LoVo (cell line): Measurements from ENCODE around the gene PHF14.
"Not testable (repeated sequence)": the region's sequence is repeated elsewhere in the genome, so short reads cannot be mapped to it uniquely, and the experiment has no call there.

Experiments
- DNase-seq: peaks from one replicate; pipeline ENCODE4 v3.0.0-alpha.2; 2016; ENCODE audit warnings: low spot score

PHF14 gene

DNA sequence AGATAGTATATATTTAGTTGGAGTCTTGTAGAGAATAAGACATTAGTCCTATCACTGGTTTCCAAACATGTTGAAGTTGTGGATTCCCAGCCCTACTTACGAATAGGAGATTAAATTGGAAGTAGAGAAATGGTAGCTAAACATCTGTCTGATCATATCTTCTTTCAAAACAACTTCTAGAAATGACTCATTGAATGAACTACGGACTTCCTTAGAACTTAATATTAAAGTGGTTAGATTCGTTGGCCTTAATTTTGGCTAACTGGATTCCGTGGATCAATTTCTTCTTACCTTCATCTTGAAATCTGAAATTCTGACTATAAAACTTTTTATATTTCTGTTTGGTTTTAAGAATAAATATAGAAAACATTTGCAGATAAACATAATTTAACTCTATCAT lies 3.4 kb downstream of the PHF14 start:
- no peak for DNase-seq

DNA sequence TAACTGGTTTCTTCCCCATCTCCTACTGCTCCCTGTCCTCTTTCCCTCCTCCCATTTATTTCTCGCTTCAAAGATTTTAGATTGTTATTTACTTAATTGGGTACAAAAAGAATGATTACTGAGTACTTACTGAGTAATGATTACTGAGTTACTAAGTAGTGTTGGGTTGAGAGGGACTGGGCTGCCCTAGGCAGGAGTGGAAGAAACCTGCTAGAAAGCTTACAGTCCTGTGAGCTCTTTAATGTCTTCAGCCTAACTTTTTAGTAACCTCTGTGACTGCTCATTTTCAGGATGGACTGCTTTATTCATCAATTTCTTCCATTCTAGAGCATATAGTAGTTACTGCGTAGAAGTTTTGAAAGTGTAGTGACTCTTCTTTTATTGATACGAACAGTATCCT lies 7.6 kb downstream of the PHF14 start:
- no peak for DNase-seq

DNA sequence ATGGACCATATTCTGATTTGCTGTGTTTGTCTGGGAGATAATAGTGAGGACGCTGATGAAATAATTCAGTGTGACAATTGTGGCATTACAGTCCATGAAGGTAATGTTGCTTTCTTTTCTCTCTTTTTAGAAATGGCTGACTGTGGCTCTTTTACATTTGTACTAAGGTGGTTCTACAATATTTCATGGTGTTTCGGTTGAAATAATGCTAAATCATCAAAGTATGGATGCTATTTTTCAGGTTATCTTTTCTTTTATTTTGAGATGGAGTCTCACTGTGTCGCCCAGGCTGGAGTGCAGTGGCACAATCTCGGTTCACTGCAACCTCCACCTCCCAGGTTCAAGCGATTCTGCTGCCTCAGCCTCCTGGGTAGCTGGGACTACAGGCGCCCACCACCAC lies 17.1 kb downstream of the PHF14 start:
- DNase-seq: not testable (repeated sequence)

DNA sequence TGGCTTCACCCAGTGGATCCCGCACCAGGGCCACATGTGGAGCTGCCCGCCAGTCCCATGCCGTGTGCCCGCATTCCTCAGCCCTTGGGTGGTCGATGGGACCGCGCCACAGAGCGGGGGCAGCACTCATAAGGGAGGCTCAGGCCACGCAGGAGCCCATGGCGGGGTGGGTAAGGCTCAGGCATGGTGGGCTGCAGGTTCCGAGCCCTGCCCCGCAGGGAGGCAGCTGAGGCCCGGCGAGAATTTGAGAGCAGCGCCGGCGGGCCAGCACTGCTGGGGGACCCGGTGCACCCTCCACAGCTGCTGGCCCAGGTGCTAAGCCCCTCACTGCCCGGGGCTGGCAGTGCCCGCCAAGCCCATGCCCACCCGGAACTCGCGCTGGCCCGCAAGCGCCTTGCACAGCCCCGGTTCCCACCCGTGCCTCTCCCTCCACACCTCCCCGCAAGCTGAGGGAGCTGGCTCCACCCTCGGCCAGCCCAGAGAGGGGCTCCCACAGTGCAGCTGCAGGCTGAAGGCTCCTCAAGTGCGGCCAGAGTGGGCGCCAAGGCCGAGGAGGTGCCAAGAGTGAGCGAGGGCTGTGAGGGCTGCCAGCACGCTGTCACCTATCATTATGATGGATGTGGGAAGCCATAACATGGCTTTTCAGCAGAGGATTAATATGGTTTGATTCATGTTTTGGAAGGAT lies 22.0 kb downstream of the PHF14 start:
- DNase-seq: not testable (repeated sequence)

DNA sequence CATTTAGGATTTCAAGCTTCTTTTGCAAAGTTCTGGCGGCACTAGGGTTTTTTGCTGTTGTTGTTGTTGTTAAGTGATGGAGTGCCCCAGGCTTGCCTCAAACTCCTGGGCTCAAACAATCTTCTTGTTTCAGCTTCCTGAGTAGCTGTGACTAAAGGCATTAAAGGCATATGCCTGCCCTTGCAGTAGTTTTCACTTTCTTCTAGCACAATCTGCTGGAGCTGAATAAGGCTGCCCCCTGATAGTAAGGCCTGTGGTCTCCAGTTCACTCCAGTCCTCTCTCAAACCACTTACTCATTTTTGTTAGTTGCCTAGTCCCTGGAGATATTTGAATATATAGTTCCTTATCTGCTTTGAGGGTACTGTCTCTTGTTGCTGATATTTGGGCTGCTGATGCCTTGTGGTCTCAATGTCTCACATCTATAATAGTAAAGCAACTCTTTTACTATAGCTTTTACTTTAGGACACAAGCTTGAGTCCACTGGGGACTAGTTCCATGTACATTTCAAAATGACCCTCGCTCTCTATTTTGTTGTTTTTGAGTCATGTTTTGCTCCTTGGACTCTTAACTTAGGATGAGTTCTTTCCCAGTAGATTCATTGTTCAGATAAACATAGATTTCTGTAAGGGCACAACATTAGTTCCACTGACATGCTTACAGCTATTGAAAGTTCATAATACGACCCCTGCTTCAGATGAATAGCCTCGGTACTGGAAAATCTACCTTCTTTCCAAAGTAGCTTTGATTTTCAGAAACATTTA lies 25.5 kb downstream of the PHF14 start:
- DNase-seq: no peak

DNA sequence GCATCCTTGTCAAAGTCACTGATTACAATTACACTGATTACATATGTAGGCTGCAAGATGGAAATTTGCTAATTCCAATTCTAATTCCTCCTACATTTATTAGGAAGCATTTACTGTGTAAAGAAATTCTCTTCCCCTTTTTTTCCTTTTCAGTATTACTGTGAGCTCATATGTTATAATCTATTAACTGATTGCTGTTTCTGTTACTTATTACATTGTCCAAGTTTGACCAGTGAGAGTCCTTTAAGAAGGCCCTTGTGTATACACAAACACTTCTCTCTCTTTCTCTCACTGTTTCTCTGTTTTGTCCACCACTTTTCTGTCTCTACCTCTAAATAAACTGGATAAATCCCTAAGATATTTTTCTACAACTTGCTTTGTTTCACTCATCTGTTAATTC lies 31.5 kb downstream of the PHF14 start:
- no peak for DNase-seq

DNA sequence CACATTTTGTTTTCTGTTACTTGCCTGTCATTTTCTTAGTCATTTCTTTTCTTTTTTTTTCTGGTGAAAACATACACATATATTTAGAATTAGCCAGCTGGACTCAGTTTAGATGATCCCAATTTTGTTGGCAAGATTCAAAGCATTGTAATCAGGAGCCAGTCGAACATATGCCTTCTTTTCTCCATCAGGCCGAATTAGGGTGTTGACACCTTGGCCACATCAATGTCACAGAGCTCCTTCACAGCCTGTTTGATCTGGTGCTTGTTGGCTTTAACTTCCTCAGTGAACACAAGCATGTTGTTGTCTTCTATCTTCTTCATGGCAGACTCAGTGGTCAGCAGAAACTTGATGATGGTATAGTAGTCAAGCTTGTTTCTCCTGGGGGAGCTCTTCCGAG lies 32.6 kb downstream of the PHF14 start:
- no peak for DNase-seq

DNA sequence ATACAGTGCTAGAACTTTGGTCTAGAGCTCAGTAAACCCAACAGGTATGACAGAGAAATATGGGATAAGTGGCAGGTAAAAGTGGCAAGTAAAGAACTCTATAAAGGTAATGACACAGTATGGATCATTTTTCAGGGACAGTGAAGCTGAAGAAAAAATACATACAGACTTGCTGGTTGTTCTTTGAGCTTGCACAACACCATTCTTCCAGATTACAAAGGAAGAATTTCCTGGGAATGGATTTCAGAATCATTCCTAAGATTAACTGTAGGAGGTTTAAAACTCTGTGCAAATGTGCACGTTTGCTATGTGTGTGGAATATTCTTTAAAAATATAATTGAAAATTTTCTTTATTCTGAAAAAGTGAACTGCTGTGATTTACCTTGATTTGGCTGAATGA lies 36.0 kb downstream of the PHF14 start:
- no peak for DNase-seq

DNA sequence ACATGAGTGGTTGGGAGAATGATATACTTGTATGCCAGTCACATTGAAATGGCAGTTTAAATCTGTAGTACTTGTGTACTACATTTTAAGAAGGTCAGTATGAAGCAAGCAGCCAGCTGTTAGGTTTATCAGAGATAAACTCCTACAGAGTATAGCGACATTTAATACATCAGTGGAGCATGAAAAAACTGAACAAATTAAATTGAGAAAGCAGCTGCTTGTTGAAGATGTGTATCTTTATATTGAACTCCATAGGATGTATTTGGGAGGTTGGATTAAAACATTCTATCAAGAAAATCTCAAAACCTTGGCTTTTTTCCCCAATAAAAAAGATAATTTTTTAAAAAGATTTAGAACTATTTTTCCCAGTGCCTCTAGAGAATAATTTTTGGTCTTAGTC lies 47.8 kb downstream of the PHF14 start:
- DNase-seq: no peak

DNA sequence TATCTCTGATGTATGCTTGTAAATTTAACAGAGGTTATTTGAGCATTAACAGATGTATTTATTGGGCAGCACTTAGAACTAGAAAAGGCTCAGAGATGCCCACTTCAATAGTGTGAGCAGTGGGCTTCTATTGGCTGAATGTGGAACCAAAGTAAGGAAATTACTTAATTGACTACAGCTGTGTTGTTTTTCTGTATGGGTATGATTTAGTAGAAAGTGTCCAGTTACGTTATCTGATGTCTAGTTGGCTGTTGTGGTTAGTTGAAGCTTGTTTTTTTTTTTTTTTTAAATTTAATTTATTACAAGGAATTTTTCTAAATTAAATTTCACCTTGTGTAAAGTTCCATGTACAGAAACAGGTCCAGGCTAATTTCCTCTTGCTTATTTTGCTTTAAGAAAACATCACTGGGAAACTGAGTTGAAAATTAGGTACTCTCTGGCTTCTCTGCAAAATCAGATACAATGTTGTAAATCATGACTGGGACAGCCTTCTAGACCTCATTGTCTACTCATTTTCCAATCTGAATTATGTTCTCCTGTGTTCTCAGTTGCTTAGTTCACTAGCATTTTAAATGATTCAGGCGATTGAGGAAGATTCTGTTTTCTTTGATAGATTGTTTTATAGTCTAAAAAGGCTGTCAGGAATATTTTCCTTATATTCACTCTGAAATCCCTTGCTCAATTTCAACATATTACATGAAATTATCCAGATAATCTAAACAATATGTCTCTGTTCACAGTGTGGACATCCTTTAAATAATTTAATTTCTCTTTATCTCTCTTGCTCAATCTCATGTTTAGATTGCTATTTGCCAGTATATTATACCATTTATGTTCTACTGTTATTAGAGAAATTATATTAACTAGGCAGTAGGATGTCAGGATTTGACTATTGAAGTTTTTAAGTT lies 53.0 kb downstream of the PHF14 start:
- DNase-seq: no peak

DNA sequence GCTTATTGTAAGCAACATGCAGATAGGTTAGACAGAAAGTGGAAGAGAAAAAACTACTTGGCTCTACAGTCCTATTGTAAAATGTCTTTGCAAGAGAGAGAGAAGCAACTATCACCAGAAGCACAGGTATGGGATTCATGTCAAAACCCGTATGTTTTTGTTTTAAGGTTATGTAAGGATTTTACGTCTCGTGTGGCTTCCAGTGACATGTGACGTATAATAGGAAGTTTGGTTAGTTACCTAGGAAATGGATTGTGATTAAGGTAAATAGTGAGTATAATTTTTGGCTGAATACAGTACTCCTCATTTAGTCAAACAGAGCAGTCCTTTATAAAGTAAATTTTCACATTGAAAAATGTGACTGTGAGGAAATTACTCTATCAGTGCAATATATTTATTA lies 62.0 kb downstream of the PHF14 start:
- DNase-seq: no peak

DNA sequence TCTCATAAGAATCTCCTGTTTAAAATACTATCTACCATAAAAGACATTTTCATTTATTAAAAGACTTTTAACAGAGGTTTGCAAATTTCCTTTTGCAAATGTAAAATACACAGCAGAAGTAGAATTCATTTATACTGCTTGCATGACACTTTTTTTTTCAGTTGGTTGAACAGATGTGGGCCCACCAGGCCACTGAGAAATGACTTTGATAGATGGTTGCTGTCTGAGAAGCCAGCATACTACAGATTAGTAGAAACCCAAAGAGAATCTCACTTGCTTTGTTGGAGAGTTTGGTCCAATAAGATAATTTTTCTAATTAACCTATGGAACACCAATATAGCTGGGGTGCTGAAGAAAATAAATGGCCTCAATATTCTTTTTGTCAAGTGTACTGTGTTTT lies 66.3 kb downstream of the PHF14 start:
- DNase-seq: no peak

DNA sequence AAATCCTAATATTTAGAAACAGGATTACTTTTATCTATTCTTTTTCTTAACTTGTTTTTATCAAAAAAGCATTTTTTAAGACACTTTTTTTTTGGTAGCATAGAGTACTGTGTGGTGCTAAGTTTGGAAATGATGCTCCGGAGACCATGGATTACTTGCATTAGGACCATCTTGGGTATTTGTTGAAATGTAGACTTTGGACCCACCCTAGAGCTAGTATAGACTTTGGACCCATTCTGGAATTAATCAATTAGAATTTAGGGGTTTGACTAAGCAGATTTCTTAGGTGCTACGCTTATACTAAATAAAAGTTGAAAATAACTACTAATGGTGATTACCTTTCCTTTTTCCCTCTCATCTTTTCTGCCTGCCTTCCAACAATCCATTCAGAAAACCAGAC lies 80.4 kb downstream of the PHF14 start:
- DNase-seq: no peak

DNA sequence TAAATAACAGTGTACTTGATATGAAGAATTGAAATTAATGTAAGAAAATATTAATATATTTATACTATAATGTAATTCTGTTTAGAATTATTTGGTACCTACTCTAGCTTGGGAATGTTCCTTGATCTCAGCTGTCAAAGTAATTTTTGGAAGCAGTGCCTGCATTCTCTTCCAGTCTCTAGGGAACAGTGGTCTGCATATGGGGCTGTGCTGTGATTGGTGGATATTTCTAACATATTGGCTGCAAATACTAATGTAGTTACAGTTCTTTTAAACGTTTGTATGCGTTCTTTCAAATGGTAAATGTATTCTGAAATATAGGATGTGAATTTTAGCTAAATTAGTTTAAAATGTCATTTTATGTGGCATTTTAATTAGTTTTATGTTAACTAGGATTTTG lies 87.2 kb downstream of the PHF14 start:
- DNase-seq: no peak

DNA sequence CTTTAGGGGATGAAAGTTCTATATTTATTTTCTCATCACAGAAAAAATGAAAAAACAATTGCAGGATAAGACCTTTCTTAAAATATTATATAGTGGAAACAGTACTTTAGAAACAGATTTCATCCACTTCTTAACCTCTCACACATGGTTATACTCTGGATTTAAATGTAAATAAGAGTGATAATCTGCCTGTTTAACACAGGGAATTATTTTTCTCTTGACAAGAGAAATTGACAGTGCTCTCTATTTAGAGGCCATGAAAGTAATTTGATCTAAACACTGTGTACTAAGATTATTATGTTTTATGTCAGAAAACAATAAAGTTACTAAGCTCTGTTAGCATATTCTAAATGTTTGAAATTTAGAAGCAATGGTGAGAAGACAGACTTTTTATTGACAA lies 88.4 kb downstream of the PHF14 start:
- DNase-seq: no peak

DNA sequence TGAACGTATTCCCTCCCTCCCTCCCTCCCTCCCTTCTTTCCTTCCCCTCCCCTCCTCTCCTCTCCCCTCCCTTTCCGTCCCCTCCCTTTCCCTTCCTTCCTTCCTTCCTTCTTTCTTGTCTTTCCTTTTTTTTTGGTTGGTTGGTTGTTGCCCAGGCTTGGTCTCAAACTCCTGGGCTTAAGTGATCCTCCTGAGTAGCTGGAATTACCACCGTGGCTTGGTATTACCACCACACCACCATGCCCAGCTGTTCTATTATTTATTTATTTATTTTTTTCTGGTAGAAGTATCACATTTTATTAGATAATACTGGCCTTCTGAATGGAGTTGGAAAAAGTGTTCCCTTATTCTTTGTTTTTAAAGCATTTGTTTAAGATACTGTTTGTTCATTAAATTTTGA lies 95.9 kb downstream of the PHF14 start:
- DNase-seq: no peak

DNA sequence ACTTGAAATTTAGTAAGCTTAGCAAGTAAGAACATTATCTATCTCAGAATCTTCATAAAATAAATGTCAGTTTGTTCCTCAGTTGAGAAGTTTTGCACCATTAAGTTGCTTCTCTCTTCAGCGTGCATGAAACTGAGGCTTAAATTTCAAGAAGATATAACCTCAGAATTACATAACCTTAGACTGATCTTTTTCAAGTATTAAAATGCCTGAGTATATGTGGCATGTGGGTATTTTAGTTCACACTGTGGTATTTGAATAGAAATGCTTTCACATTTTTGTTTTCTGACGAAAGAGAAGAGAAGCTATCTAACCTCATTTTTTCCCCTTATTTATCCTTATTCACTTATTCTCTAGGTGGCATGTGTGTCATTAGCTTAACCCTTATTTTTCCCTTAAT lies 104.1 kb downstream of the PHF14 start:
- DNase-seq: no peak

DNA sequence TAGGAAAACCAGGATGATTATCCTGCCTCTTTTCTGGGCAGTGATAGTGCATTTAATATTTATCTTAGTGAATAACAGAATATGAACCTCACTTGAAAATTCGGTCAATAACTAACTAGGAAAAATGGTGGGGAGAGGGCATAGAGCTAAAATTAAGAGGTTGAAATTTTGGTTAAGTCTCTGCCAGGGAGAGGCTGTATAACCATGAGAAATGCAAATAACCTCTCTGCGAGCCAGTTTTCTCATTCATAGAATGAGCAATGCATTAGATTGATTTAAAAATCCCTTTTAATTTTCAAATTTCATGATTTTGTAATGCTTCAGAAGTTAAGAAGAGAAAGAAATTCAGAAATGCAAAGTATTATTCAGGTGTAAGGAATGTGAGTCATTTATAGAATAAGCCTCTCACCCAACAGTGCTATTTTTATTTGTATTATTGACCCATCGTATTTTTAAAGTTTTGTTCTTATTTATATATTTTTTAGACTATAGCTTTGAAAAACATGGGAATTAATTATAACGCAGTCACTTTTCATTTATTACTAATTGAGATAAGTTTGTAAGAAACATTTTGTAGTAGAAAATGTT lies 104.7 kb downstream of the PHF14 start:
- no peak for DNase-seq

DNA sequence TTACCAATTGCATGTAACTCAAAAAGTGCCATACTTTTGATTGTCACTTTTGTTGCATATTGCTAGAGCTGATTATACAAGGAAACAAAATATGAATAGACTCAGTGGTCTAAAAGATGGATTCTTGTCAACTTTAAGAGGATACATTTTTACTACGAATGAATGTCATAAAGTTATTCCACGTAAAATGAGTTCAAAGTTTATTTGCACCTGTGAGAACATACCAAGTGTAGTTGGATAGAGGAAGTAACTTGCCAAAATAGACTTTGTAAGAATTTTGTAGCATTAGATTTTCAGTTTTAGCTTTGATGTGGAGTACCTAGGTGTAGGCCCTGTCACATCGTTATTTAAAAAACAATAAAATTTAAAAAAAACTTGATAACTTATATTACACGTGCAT lies 106.2 kb downstream of the PHF14 start:
- DNase-seq: no peak

DNA sequence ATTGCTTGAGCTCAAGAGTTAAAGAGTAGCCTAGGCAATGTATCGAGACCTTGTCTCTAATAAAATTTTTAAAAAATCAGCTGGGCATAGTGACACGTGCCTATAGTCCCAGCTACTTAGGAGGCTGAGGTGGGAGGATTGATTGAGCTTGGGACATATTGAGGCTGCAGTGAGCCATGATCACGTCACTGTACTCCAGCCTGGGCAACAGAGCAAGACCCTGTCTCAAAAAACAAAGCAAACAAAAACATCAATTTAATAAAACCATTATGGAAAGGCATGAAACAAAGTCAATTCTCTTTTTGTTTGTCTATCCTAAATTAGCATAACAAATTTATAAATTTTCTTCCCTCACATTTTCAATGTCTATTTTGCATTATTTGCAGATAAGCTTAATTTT lies 108.4 kb downstream of the PHF14 start:
- no peak for DNase-seq

DNA sequence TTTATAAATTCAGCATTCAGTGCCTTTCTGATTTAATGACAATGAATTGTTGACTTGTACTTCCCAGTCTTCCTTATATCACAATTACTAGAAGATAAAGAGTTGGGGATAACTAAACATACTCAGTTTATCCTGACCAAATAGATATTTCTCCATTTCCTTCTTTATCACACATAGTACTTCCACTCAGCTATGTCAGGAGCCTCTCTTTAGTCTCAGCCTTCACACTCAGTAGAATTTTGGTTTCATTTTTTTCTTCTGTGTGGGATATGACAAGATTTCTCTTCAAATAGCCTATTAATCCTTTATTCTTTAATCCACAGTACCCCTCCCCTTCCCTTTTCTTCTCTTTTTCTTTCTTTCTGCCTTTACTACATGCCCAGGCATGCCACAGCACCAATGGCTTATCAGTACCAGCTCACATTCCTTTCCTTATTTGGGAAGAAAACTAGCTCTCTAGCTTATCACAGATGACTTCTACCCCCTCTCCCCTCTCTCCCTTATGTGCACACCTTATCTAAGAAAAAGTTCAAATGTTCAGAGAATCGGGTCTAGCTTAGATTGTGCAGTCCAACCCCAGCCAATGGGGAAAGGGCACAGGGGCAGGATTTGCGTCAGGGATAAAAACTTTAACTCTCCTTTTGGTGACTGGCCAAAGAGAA lies 109.0 kb downstream of the PHF14 start:
- peak; percentile 60 for DNase-seq

DNA sequence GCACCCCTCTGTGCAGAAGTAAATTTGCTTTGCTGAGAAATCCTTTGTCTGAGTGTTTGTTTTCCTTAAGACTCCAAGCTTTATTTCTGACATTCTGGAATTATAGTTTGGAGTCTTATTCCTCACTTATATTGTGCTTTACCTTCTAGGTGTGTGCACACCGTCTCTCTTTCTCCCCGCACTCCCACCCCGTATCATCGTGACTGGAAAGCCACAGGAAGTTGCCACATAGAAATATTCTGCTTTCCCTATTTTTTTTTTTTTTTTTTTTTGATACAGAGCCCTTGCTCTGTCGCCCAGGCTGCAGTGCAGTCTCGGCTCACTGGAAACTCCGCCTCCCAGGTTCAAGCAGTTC lies 109.5 kb downstream of the PHF14 start:
- no peak for DNase-seq
